ENCODE results near the gene CXorf58. TPM values are rescaled to one million over a fixed set of nuclear protein-coding genes. Genes with fewer than 3 reads are reported as not detected.
"Not testable (repeated sequence)": the region's sequence is repeated elsewhere in the genome, so short reads cannot be mapped to it uniquely, and the experiment has no call there.

Gene CXorf58
- total RNA-seq (2014; rRNA removed; shearing (Covaris generic)): 0.13 and 0.71 TPM in 2 replicates

DNA sequence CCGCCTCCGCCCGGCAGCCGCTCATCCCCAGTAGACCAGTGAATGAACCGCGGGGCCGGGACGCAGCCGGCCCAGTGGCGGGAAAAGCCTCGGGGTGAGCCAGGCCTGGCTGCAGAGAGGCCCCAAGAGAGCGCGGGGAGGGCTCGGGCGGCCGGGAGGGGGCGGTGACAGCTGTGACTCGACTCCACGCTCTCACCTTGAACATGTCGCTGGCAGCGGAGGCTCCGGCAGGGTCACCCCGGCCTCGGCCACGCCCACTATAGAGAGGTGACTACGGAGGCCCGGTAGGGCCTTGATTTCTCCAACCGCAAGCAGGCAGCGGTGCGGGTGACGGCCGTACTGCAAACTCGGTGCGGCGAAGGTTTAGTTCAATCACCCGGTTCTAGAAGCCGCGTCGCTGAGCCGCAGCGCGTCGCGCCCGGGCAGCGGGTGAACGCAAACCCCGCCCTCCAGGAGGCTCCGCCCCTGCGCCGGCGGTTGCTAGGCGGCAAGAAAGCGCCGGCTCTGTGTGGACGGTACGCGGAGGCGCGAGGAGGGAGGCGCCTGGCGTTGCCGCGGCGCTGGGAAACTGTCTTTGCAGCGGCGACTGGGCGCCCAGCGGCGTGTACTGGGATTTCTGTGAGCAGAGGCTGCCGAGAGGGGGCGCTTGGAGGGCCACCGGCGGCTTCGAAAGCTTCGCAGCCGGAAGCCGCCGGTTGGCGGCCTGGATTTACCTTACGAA, at the start of gene CXorf58, which contains the start of gene APOO:
Gene CXorf58 (plus strand): TSS at position 509 of the 721 bp plus-strand sequence. CDS start 2,297 bp downstream, outside the sequence.
Gene APOO (minus strand): TSS at position 441 of the 721 bp plus-strand sequence. CDS start 236 bp downstream, at position 205.
- H3K27ac ChIP-seq: peak within 1 kb of the TSS; percentile 90
- no peaks in the 10 kb centered on the region for H3K36me3 ChIP-seq
- peak within 1 kb of the TSS; percentile 71 for H3K4me3 ChIP-seq
- H3K27me3 ChIP-seq: no peaks in the 10 kb centered on the region
- peaks cover 5% of the 10 kb centered on the region for H3K4me1 ChIP-seq
- H3K9me3 ChIP-seq (replicated peaks): no peaks in the 10 kb centered on the region
- peak; percentile 91 to 93 for DNase-seq

DNA sequence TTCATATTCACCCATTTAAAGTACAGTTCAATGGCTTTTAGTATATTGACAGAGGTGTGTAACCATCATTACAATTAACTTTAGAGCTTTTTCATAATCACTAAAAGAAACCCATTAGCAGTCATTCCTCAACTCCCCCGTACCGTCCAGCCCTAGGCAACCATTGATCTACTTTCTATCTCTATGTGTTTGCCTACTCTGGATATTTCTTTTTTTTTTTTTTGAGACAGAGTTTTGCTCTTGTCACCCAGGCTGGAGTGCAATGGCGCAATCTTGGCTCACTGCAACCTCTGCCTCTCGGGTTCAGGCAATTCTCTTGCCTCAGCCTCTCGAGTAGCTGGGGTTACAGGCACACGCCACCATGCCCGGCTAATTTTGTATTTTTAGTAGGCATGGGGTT, 48.6 kb upstream of the CXorf58 start:
- H3K36me3 ChIP-seq, H3K27me3 ChIP-seq: not testable (repeated sequence)

DNA sequence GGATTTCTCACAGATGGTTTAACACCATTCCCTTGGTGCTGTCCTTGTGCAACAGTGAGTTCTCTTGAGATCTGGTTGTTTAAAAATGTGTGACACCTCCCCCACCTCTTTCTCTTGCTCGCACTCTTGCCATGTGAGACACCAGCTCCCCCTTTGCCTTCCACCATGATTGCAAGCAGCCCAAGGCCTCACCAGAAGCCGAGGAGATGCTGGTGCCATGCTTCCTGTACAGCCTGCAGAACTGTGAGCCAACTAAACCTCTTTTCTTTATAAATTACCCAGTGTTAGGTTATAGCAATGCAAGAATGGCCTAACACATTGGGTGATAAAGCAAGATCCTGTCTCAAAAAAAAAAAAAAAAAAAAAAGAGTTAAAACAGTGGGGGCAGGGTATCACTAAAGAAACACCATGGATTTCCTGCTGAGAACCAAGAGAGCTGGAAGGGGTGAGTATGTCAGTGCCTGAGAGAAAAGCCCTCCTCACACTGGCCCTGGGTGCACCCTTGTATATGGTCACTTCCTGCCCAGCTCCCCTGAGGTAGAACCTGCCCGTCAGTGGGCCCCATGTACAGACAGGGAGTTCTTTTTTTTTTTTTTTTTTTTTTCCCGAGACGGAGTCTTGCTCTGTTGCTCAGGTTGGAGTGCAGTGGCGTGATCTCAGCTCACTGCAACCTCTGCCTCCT, 46.5 kb upstream of the CXorf58 start:
- Histone ChIP-seq H3K4me3 (no peak overlapping the region), H3K27ac (no peak overlapping the region), H3K36me3 (no peaks in the 10 kb centered on the region), H3K27me3 (no peaks in the 10 kb centered on the region), H3K4me1 (no peaks in the 10 kb centered on the region), H3K9me3 (replicated peaks) (no peaks in the 10 kb centered on the region)
- DNase-seq: no peak

More for the DNA sequence above, 48.6 kb upstream of the CXorf58 start:
- DNase-seq; H3K27ac ChIP-seq; H3K9me3 ChIP-seq (replicated peaks); H3K4me1 ChIP-seq; H3K4me3 ChIP-seq: not testable (repeated sequence)

DNA sequence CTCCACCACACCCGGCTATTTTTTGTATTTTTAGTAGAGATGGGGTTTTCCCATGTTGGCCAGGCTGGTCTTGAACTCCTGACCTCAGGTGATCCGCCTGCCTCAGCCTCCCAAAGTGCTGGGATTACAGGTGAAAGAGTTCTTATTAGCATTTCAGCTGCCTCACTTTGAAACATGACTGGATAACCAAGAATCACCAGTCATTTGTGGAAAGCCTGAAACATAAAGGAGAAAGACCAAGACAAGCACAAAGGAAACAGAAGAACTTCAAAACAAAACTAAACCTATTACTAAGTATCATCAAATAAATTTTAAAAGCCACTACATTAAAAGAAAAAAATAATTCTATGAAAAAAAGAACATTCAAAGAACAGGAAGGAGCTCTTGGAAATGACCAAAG, 45.9 kb upstream of the CXorf58 start:
- not testable (repeated sequence) for H3K9me3 ChIP-seq (replicated peaks); H3K4me3 ChIP-seq; DNase-seq; H3K27me3 ChIP-seq; H3K4me1 ChIP-seq; H3K27ac ChIP-seq; H3K36me3 ChIP-seq

DNA sequence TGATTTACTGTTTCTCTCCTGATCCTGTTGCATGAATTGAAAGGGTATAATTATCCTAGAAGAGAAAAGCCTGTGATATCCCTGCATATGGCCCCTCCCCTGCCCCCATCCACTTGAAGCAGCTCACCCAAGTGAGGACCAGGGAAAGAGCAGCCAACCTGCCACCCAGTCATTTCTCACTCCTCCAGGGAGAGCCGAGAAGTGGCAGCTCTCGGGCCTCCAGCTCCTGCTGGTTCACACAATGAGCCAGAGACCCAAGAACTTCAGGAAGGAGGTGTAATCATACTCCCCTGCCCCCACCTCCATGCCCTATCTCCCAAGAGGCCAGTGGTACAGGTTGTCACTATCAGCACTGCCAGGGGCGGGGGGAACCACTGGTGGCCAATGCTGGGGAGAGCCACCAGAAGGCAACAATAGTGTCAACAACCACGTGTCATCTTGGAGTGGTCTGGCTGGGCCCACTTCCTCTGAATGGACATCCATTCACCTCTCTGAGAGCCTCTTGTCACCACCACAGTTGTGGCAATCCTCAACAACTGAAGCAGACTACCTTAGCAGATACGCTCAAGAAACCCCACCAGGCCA, 43.0 kb upstream of the CXorf58 start:
- DNase-seq: no peak
- H3K36me3 ChIP-seq: no peaks in the 10 kb centered on the region
- H3K4me1 ChIP-seq: no peaks in the 10 kb centered on the region
- H3K27me3 ChIP-seq: no peaks in the 10 kb centered on the region
- H3K27ac ChIP-seq: no peak overlapping the region
- no peaks in the 10 kb centered on the region for H3K9me3 ChIP-seq (replicated peaks)
- no peak overlapping the region for H3K4me3 ChIP-seq

GRCh38 chrX:23870041-23870440, 37.8 kb upstream of the CXorf58 start:
- Histone ChIP-seq H3K4me1 (no peaks in the 10 kb centered on the region), H3K9me3 (replicated peaks) (no peaks in the 10 kb centered on the region), H3K4me3 (no peak overlapping the region)

DNA sequence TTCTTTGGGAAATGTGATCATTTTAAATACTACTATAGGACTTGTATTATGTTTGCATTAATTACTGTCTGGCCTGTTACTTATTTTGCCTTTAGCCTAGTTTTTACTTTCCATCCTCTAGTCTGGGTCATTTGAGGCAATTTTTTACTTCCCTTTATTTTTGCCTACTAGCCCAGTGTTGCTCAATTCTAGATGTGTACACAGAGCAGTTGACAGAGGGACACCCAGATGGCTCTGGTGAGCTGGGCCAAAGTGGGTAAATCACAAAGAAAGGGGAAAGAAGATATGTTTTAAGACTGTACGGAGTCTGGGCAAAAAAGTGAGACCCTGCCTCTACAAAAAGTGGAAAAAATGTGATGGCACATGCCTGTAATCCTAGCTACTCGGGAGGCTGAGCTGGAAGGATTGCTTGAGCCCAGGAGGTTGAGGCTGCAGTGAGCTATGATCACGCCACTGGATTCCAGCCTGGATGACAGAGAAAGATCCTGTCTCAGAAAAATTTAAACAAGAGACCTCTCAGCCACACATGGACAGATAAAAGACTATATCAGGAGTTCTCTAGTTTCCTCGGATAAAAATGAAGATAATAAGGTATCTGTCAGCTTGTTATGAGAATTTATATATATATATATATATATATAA, 35.8 kb upstream of the CXorf58 start:
- no peak for DNase-seq
- Histone ChIP-seq H3K9me3 (replicated peaks) (no peaks in the 10 kb centered on the region), H3K4me1 (no peaks in the 10 kb centered on the region), H3K27me3 (no peaks in the 10 kb centered on the region), H3K27ac (no peak overlapping the region), H3K36me3 (no peaks in the 10 kb centered on the region), H3K4me3 (no peak overlapping the region)

More at GRCh38 chrX:23870041-23870440, 37.8 kb upstream of the CXorf58 start:
- Histone ChIP-seq H3K27me3 (no peaks in the 10 kb centered on the region), H3K27ac (no peak overlapping the region), H3K36me3 (no peaks in the 10 kb centered on the region)
- DNase-seq: no peak

GRCh38 chrX:23879380-23880090, 28.3 kb upstream of the CXorf58 start:
- Histone ChIP-seq H3K4me1 (no peaks in the 10 kb centered on the region), H3K36me3 (no peaks in the 10 kb centered on the region), H3K27me3 (no peaks in the 10 kb centered on the region), H3K9me3 (replicated peaks) (no peaks in the 10 kb centered on the region), H3K4me3 (no peak overlapping the region), H3K27ac (no peak overlapping the region)
- DNase-seq: no peak

DNA sequence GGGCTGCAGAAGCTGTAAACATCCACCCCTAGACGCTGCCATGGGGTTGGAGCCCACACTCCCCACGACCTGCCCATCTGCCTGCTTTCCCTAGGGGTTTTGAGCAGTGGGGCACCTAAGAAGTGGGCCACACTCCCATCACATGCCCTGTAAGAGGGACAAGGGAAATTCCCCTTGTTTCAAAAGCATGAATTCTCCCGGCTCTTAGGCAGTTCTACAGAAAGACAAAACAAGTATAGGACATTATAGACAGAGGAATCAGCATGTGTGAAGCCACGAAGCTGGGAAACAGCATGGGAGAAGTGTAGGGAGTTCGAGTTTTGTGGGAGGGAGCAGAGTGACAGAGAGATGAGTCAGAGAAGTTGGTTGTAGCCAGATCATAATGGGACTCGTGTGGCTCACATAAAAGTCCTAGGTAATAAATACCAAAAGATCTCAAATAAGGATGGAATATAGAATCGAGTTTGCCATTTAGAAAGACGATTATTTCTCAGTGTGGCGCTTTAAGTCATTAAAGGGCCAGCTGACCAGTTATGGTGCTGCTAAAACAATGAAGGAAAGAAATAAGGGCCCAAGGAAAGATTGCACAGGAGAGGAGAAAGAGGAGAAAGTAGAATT, 24.0 kb upstream of the CXorf58 start:
- DNase-seq: peak in 1 of 2 experiments; percentile 14
- no peaks in the 10 kb centered on the region for H3K4me1 ChIP-seq
- H3K27me3 ChIP-seq: no peaks in the 10 kb centered on the region
- no peak overlapping the region for H3K27ac ChIP-seq
- no peaks in the 10 kb centered on the region for H3K36me3 ChIP-seq
- H3K4me3 ChIP-seq: no peak overlapping the region
- H3K9me3 ChIP-seq (replicated peaks): no peaks in the 10 kb centered on the region

GRCh38 chrX:23884427-23885024, 23.3 kb upstream of the CXorf58 start:
- H3K4me3 ChIP-seq: no peak overlapping the region
- H3K36me3 ChIP-seq: no peaks in the 10 kb centered on the region
- no peak for DNase-seq
- H3K9me3 ChIP-seq (replicated peaks): no peaks in the 10 kb centered on the region
- H3K27me3 ChIP-seq: no peaks in the 10 kb centered on the region
- H3K27ac ChIP-seq: no peak overlapping the region
- H3K4me1 ChIP-seq: no peaks in the 10 kb centered on the region

GRCh38 chrX:23885803-23886202, 22.0 kb upstream of the CXorf58 start:
- Histone ChIP-seq H3K4me3 (no peak overlapping the region), H3K27ac (no peak overlapping the region), H3K36me3 (no peaks in the 10 kb centered on the region), H3K4me1 (no peaks in the 10 kb centered on the region), H3K9me3 (replicated peaks) (no peaks in the 10 kb centered on the region), H3K27me3 (no peaks in the 10 kb centered on the region)
- no peak for DNase-seq

DNA sequence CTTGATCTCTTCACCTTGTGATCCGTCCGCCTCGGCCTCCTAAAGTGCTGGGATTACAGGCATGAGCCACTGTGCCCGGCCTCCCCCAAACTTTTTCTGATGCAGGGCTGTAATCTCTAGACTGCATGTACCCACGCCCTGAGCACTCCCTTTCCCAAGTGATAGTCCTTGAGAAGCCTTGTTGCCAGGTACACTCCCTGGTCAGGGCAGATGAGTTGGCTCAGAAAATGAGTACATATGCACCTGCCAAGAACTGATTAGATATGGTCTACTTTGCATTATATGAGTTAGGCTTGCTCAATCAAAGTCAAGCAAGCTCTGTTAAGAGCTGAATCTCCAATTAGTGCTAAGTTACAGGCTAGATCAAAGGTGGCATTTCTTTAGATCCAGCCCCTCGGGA, 20.4 kb upstream of the CXorf58 start:
- no peaks in the 10 kb centered on the region for H3K36me3 ChIP-seq
- no peak overlapping the region for H3K27ac ChIP-seq
- DNase-seq: no peak
- H3K4me3 ChIP-seq: no peak overlapping the region
- H3K4me1 ChIP-seq: no peaks in the 10 kb centered on the region
- H3K9me3 ChIP-seq (replicated peaks): no peaks in the 10 kb centered on the region
- no peaks in the 10 kb centered on the region for H3K27me3 ChIP-seq

GRCh38 chrX:23887918-23888317, 19.9 kb upstream of the CXorf58 start:
- Histone ChIP-seq H3K9me3 (replicated peaks) (no peaks in the 10 kb centered on the region), H3K4me3 (no peak overlapping the region), H3K27me3 (no peaks in the 10 kb centered on the region), H3K4me1 (no peaks in the 10 kb centered on the region), H3K27ac (no peak overlapping the region), H3K36me3 (no peaks in the 10 kb centered on the region)
- no peak for DNase-seq
